ENCODE results near the gene SLC27A3. TPM values are rescaled to one million over a fixed set of nuclear protein-coding genes. Genes with fewer than 3 reads are reported as not detected.
A peak's percentile ranks its signal among the peaks of the same experiment; 100 is the strongest.

The SLC27A3 gene
- total RNA-seq, 1 experiment from 2014 or later = 38.9 TPM

DNA sequence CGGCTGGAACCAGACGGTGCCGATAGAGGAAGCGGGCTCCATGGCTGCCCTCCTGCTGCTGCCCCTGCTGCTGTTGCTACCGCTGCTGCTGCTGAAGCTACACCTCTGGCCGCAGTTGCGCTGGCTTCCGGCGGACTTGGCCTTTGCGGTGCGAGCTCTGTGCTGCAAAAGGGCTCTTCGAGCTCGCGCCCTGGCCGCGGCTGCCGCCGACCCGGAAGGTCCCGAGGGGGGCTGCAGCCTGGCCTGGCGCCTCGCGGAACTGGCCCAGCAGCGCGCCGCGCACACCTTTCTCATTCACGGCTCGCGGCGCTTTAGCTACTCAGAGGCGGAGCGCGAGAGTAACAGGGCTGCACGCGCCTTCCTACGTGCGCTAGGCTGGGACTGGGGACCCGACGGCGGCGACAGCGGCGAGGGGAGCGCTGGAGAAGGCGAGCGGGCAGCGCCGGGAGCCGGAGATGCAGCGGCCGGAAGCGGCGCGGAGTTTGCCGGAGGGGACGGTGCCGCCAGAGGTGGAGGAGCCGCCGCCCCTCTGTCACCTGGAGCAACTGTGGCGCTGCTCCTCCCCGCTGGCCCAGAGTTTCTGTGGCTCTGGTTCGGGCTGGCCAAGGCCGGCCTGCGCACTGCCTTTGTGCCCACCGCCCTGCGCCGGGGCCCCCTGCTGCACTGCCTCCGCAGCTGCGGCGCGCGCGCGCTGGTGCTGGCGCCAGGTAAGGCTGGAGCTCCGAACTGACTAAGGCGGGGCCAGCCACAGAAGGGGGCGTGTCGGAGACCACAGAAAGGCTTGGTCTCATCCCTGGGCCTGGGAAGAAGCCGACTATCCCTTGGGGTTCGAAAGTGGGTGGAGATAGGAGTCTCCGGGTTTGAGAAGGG lies 486 bp downstream of the SLC27A3 start (continued):
- TF ChIP-seq ESRRA (CRISPR knock-in tag; IDR thresholded peaks at IDR 0.05; ENCODE audit: borderline replicate concordance) = peak; percentile 38; the same call in 1 of the 2 replicates
- TF ChIP-seq, protein P1, sequence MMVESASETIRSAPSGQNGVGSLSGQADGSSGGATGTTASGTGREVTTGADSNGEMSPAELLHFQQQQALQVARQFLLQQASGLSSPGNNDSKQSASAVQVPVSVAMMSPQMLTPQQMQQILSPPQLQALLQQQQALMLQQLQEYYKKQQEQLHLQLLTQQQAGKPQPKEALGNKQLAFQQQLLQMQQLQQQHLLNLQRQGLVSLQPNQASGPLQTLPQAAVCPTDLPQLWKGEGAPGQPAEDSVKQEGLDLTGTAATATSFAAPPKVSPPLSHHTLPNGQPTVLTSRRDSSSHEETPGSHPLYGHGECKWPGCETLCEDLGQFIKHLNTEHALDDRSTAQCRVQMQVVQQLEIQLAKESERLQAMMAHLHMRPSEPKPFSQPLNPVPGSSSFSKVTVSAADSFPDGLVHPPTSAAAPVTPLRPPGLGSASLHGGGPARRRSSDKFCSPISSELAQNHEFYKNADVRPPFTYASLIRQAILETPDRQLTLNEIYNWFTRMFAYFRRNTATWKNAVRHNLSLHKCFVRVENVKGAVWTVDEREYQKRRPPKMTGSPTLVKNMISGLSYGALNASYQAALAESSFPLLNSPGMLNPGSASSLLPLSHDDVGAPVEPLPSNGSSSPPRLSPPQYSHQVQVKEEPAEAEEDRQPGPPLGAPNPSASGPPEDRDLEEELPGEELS (CRISPR knock-in tag; IDR thresholded peaks at IDR 0.05) = peak; percentile 73; the same call in 1 of the 2 replicates
- TF ChIP-seq, protein P2, sequence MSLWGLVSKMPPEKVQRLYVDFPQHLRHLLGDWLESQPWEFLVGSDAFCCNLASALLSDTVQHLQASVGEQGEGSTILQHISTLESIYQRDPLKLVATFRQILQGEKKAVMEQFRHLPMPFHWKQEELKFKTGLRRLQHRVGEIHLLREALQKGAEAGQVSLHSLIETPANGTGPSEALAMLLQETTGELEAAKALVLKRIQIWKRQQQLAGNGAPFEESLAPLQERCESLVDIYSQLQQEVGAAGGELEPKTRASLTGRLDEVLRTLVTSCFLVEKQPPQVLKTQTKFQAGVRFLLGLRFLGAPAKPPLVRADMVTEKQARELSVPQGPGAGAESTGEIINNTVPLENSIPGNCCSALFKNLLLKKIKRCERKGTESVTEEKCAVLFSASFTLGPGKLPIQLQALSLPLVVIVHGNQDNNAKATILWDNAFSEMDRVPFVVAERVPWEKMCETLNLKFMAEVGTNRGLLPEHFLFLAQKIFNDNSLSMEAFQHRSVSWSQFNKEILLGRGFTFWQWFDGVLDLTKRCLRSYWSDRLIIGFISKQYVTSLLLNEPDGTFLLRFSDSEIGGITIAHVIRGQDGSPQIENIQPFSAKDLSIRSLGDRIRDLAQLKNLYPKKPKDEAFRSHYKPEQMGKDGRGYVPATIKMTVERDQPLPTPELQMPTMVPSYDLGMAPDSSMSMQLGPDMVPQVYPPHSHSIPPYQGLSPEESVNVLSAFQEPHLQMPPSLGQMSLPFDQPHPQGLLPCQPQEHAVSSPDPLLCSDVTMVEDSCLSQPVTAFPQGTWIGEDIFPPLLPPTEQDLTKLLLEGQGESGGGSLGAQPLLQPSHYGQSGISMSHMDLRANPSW (CRISPR knock-in tag; conservative IDR thresholded peaks at IDR 0.05; ENCODE audit: low read depth) = 0 out of 2 replicates have a peak, but pooled peaks have one; percentile 33
- TF ChIP-seq SMAD3 (CRISPR knock-in tag; IDR thresholded peaks at IDR 0.05; ENCODE audit: borderline replicate concordance) = 0 out of 2 replicates have a peak, but pooled peaks have one; percentile 34
- TF ChIP-seq ETV6 (CRISPR knock-in tag; IDR thresholded peaks at IDR 0.05) = peak; percentile 77
- TF ChIP-seq RORB (CRISPR knock-in tag; IDR thresholded peaks at IDR 0.05) = no peak
- TF ChIP-seq, protein P3, sequence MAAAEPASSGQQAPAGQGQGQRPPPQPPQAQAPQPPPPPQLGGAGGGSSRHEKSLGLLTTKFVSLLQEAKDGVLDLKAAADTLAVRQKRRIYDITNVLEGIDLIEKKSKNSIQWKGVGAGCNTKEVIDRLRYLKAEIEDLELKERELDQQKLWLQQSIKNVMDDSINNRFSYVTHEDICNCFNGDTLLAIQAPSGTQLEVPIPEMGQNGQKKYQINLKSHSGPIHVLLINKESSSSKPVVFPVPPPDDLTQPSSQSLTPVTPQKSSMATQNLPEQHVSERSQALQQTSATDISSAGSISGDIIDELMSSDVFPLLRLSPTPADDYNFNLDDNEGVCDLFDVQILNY (CRISPR knock-in tag; IDR thresholded peaks at IDR 0.05) = 0 out of 2 replicates have a peak, but pooled peaks have one; percentile 24
- peak; percentile 65; the same call in 1 of the 2 replicates for TF ChIP-seq FOXP1 (CRISPR knock-in tag; IDR thresholded peaks at IDR 0.05; ENCODE audit: borderline replicate concordance)
- TF ChIP-seq SMAD4 (CRISPR knock-in tag; IDR thresholded peaks at IDR 0.05) = peak; percentile 77; the same call in 1 of the 2 replicates
- peak; percentile 11; the same call in 1 of the 2 replicates for TF ChIP-seq ZNF121 (CRISPR knock-in tag; IDR thresholded peaks at IDR 0.05)
- TF ChIP-seq, protein P4, sequence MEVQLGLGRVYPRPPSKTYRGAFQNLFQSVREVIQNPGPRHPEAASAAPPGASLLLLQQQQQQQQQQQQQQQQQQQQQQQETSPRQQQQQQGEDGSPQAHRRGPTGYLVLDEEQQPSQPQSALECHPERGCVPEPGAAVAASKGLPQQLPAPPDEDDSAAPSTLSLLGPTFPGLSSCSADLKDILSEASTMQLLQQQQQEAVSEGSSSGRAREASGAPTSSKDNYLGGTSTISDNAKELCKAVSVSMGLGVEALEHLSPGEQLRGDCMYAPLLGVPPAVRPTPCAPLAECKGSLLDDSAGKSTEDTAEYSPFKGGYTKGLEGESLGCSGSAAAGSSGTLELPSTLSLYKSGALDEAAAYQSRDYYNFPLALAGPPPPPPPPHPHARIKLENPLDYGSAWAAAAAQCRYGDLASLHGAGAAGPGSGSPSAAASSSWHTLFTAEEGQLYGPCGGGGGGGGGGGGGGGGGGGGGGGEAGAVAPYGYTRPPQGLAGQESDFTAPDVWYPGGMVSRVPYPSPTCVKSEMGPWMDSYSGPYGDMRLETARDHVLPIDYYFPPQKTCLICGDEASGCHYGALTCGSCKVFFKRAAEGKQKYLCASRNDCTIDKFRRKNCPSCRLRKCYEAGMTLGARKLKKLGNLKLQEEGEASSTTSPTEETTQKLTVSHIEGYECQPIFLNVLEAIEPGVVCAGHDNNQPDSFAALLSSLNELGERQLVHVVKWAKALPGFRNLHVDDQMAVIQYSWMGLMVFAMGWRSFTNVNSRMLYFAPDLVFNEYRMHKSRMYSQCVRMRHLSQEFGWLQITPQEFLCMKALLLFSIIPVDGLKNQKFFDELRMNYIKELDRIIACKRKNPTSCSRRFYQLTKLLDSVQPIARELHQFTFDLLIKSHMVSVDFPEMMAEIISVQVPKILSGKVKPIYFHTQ (CRISPR knock-in tag; IDR thresholded peaks at IDR 0.05) = no peak
- peak; percentile 62; the same call in 1 of the 2 replicates for TF ChIP-seq MYBL2 (CRISPR knock-in tag; IDR thresholded peaks at IDR 0.05)
- TF ChIP-seq ZBTB21 (CRISPR knock-in tag; IDR thresholded peaks at IDR 0.05; ENCODE audit: borderline replicate concordance) = peak; percentile 80
- TF ChIP-seq NFE2L1 (CRISPR knock-in tag; IDR thresholded peaks at IDR 0.05) = peak; percentile 72; the same call in 1 of the 2 replicates
- TF ChIP-seq, protein P5, sequence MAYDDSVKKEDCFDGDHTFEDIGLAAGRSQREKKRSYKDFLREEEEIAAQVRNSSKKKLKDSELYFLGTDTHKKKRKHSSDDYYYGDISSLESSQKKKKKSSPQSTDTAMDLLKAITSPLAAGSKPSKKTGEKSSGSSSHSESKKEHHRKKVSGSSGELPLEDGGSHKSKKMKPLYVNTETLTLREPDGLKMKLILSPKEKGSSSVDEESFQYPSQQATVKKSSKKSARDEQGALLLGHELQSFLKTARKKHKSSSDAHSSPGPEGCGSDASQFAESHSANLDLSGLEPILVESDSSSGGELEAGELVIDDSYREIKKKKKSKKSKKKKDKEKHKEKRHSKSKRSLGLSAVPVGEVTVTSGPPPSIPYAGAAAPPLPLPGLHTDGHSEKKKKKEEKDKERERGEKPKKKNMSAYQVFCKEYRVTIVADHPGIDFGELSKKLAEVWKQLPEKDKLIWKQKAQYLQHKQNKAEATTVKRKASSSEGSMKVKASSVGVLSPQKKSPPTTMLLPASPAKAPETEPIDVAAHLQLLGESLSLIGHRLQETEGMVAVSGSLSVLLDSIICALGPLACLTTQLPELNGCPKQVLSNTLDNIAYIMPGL (CRISPR knock-in tag; IDR thresholded peaks at IDR 0.05) = peak; percentile 87
- TF ChIP-seq, protein P6, sequence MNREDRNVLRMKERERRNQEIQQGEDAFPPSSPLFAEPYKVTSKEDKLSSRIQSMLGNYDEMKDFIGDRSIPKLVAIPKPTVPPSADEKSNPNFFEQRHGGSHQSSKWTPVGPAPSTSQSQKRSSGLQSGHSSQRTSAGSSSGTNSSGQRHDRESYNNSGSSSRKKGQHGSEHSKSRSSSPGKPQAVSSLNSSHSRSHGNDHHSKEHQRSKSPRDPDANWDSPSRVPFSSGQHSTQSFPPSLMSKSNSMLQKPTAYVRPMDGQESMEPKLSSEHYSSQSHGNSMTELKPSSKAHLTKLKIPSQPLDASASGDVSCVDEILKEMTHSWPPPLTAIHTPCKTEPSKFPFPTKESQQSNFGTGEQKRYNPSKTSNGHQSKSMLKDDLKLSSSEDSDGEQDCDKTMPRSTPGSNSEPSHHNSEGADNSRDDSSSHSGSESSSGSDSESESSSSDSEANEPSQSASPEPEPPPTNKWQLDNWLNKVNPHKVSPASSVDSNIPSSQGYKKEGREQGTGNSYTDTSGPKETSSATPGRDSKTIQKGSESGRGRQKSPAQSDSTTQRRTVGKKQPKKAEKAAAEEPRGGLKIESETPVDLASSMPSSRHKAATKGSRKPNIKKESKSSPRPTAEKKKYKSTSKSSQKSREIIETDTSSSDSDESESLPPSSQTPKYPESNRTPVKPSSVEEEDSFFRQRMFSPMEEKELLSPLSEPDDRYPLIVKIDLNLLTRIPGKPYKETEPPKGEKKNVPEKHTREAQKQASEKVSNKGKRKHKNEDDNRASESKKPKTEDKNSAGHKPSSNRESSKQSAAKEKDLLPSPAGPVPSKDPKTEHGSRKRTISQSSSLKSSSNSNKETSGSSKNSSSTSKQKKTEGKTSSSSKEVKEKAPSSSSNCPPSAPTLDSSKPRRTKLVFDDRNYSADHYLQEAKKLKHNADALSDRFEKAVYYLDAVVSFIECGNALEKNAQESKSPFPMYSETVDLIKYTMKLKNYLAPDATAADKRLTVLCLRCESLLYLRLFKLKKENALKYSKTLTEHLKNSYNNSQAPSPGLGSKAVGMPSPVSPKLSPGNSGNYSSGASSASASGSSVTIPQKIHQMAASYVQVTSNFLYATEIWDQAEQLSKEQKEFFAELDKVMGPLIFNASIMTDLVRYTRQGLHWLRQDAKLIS (CRISPR knock-in tag; IDR thresholded peaks at IDR 0.05; ENCODE audit: borderline replicate concordance) = 0 out of 2 replicates have a peak, but pooled peaks have one; percentile 77
